ENCODE data around the gene CLDN8.

The CLDN8 gene

DNA sequence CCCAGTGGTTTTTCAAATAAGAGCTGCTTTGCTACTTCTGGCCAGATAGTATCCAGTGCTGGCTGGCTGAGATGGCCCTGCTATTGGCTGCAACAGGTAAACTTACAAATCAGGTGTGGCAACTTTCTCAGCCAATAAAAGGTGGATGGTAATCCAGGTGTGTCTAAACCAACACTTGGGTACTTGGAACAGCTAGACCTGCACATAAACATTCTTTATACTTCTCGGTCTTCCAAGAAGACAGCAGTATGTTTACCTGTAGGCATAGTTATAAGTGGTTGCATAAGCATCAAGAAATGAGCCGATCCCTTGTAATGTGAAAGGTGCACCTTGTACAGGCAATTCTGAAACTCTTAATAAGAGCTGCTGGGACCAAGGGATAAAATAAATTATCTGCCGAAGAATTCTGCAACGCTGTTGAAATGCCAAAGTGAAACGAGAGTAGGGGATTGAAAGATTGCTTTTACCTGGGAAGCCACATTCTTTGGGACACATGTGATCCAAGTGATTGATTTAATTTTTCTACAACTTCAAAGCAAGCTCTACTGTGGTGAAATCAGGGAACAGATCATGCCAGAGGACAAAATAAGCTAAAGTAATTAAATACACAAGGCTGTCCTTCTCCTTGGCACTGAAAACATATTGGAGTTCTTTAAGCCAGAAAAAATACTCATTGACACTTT lies at the start of gene CLDN8:
TSS of gene CLDN8 (minus strand) at position 57 of the 683 bp plus-strand sequence. CDS start 172 bp downstream, outside the sequence.
- no peak for DNase-seq

GRCh38 chr21:30257773-30258172 lies 41.9 kb upstream of the CLDN8 start:
- DNase-seq: peak; percentile 4

- DNase-seq: no peak
Measured at GRCh38 chr21:30256100-30256499, 40.2 kb upstream of the CLDN8 start.

- DNase-seq: no peak
Measured at GRCh38 chr21:30255679-30256078, 39.8 kb upstream of the CLDN8 start.

GRCh38 chr21:30251781-30252180 lies 35.9 kb upstream of the CLDN8 start:
- DNase-seq: no peak

DNA sequence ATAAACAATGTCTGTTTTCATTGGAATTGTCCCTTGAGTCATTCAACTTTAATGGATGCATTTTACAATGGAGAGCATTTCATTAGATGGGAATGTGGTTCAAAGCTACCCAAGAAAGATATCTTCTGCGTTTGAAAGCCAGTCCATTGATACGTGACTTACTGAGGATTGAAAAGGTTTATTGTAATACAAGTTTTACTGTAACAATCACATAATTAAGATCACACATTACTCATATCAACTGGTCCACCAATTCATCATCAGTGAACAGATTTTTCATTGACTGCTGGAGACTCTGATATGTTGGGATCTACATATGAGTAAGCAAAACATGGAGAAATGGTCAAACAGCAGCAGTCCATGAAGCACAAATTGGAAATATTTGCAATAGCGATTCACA lies 34.0 kb upstream of the CLDN8 start:
- DNase-seq: no peak

DNA sequence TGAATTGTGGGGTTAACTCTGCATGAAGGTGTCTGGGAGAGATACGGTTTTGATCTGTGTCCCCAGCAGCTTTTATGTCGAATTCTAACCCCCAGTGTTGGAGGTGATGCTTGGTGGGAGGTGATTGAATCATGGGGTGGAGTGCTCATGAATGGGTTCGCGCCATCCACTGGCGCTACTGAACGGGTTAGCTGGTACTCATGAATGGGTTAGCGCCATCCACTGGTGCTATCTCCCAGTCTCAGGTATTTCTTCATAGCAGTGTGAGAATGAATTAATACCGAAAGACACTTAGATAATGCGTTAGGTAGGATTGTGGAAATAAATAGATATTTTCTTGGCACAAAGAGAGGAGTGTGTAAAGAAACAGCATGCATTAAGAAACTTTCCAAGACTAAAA lies 32.9 kb upstream of the CLDN8 start:
- no peak for DNase-seq

GRCh38 chr21:30245061-30245460 lies 29.2 kb upstream of the CLDN8 start:
- no peak for DNase-seq

DNA sequence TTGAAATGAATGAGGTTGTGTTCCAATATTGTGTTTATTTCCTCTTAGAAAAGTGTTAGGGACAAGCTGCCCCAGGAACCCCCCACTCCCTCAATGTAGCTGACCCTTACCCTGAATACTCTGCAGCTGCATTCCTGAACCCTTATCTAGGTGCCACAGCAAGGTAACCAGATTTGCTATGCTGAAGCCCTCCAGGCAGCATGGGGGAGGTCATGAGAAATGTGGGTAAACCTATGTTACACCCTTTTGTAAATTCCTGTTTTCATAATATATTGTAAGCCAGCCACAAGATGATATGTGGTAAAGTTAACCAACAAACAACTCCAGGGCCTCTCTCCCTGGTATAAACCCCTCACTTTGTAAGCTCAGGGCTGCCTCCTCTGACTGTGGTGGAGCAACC lies 27.8 kb upstream of the CLDN8 start:
- DNase-seq: no peak

DNA sequence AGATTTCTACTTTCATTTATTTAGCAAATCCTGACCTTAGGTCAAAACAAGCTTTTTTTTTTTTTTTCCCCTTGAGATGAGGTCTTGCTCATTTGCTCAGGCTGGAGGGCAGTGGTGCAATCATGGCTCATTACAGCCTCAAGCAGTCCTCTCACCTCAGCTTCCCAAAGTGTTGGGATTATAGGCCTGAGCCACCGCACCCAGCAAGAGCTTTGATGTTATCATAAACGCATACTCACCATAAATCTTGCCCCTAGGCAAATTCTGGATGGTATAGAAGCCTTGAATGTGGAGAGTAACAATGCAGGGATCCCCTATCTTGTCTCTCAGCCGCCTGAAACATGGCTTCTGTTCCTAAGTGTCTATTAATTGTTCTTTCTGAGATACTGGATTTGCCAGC lies 24.8 kb upstream of the CLDN8 start:
- DNase-seq: no peak

DNA sequence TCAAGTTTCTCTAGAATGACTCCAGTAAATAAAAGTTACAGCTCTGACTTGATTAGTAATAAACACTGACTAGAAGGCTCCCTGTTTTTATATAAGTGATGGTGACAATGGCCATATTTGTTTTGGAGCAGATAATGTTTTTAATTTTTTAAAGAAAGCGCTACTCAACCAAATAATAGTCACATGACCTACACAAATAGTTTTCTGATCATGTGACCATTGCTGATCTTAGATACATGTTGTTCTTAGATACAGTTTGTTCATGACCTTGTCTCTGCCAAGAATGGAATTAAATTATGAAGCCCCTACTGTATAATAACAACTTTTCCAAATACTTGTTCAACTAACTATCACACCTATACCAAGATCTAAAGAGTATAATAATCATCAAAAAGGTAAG lies 22.3 kb upstream of the CLDN8 start:
- no peak for DNase-seq

DNA sequence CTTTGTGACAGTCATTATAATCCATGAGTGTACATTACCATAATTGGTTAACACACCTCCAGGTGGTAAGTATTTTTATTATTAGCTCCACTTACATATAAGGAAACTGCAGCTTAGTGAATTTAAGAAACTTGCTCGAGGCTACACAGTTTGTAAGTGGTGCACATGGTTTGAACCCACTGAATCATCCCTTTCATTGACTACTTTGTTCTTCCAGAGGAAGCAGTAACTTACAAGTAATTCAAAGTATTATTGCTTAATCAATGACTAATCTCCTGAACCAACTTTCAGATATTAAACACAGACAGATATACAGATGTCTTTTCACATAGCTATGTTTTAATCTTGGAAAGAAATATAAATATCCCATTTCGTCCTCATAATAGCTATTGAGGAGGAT lies 18.7 kb upstream of the CLDN8 start:
- no peak for DNase-seq

DNA sequence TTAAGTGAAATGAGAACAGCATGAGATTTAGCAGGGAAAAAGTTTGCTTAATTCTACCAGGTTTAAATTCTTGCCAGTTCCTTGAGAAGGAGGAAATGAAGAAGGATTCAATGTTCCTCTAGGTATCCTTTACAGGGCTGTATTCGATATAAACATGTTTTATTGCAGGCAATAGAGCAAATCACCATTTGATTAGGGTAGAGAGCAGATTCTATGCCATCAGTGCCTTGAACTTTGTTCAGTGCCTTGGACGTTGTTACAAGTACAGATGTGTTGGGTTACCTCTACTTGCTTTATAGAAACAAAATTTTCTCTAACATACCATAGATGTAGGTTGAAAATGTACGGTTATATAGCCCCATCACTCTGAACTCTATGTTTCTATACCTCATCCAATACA lies 18.2 kb upstream of the CLDN8 start:
- DNase-seq: no peak

DNA sequence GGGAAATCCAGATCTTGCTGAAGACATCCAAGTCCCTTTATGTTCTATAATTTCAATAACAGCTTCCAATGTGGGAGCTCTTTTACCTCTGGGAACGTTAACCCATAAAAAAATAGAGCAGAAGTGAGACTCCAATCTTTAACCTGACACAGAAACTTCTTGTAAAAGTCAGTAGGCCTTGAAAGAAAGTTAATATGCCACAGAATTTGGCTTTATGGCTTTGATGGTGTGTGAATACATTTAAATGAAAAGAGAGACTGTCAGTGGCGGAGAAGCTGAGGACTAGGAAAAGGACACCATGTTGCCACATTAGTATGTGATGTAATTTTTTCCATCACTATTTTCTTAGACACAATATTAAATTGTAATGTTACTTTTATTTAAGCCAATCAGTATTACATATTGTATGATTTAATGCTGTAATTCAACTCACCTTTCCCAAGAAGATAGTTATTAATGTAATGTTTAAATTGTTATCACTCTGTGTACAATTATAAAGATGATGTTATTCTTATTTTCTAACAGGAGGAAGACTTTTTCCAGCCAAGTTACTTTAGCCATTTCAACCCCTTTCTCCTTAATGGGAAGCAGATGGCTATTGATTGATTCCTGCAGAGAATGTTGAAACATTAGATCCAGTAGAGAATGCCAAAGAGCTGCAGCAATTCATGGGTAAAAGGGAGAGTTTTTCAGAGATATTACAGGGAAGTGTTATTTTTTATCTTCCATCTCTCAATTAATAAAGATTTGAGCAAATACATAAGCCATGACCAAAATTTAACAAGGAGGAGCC lies 17.5 kb upstream of the CLDN8 start:
- DNase-seq: no peak

DNA sequence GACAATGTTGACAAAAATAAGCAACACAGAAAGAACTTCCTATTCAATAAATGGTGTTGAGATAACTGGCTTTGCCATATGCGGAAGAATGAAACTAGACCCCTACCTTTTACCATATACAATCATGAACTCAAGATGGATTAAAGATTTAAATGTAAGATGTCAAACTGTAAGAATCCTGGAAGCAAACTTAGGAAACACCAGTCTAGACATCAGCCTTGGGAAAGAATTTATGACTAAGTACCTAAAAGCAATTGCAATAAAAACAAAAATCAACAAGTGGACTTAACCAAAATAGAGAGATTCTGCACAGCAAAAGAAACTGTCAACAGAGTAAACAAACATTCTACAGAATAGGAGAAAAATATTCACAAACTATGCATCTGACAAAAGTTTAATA lies 16.1 kb upstream of the CLDN8 start:
- DNase-seq: no peak

DNA sequence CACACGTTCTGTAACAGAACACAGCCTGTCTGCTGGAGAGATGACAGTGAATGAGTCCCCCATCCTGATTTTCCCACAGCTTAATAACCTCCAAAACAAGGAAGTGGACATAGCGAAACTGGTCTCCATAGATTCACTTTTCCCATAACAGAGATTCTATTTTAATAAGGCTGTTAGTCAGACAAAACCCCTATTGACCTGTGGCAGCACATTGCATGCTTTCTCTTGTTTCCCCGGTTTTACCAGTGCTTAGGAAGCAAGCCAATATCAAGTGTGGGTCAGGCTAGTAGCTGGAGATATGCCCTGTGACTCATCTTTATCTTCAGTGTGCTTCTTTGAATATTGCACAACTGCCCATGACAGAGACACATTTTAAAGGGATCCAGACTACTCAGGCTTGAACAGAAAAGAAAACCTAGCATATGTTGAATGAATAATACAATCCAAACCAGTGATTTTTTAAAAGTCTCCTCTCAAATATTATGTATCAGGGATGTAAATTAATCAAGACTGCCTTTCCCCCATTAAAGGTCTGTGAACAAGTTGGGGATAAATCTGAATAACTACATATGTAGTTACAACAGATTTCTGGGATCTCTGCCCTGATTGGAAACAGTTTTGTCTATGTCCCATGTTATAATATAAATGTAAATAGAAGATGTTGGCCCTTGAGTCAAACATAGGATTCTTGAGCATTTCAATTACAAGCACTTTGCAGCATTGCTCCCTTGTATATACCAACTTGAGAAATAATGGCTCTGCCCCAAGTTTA lies 11.9 kb upstream of the CLDN8 start:
- DNase-seq: no peak

- no peak for DNase-seq
Measured at GRCh38 chr21:30227128-30227527, 11.2 kb upstream of the CLDN8 start.

- no peak for DNase-seq
Measured at GRCh38 chr21:30223596-30223995, 7.7 kb upstream of the CLDN8 start.

GRCh38 chr21:30222724-30223123 lies 6.8 kb upstream of the CLDN8 start:
- DNase-seq: no peak

DNA sequence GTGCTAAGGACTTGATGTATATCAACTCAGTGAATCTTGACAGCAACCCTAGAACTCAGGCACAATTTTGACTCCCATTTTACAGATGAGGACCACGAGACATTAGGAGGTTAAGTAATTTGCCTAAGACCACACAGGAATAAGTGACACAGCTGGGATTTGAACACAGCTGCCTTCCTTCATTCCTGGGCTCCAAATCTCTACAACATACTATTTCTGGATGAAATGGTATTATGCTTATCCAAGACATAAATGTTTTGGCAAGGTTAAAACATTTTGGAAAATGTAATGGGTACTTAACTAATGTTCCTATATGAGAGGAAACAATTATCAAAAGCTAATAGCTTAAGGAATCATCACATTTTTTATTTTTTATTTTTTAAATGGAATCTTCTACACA lies 4.8 kb downstream of the CLDN8 start:
- DNase-seq: no peak

DNA sequence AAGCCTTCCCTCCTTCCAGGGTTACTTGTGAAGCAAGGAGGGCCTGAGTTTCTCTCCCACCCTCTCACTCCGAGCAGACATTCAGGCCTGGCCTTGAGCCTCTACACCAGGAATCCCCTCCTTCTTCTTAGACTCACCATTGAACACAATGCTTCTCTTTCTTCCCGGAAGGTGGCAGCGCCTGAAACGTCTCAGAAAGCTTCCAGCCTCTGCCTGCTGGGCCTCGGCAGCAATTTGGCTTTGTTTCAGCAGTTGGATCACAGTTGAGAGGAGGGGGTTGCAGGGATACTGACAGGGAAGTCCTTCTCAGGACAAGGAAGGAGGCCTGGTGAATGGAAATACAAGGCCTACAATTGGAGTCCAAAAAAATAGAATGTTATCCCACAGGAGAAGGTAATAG lies 6.3 kb downstream of the CLDN8 start:
- DNase-seq: no peak

DNA sequence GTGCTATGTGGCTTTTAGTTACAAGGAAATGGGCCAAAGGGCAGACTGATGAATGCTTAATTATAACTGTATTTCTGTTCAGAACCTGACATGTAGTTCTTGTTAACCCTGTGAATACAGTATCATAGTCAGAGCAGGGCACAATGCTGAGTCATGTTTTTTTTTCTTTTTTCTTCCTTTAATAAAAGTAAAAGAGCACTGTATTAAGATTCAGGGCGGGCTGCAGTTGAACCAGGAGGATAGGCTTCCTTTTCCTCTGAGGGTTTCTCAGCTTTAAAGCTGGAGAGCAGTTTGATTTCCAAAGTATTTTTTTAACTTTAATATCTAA lies 8.7 kb downstream of the CLDN8 start:
- no peak for DNase-seq

DNA sequence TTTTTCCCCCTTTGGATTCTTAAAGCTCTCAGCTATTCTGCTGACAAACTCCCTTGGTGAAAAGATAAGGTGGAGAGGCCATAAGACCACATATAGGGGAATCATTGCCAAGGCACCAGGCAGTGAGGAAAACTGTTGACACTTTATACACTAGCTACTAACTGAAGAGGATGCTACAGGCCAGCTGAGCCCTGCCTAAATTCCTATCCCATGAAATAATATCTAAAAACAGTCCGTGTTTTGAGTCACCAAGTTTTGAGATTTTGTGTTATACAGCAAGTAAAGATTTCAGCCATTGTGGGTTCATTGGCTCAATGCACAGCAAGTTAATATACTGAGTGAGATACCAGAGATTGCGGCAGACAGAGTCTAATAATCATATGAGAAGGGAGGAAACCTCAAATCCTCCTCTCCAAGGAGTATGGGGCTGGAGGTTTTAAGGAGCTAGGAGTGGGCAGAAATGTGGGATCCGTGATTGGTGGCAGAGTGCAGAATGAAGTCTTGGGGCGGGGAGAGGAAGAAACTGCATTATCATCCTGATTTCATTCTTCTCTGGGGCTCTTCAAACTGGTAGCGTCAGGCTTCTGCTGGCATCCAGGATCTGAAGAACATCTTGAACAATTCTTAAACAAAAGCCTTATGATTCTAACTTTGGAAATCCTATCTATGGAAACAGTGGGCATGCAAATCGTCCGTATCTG lies 9.2 kb downstream of the CLDN8 start:
- no peak for DNase-seq

Data from NCI-H774 (cell line).